Measurements from ENCODE around the gene CES3.

The CES3 gene

GRCh38 chr16:67016681-67017420 lies 55.8 kb downstream of the CES3 start:
- no peaks in the 10 kb centered on the region for H3K27me3 ChIP-seq (ENCODE audit: insufficient read depth, low read depth, severe bottlenecking)
- no peak overlapping the region for H3K27ac ChIP-seq
- H3K9me3 ChIP-seq (ENCODE audit: severe bottlenecking): no peaks in the 10 kb centered on the region
- H3K4me3 ChIP-seq (ENCODE audit: low read depth, low read length): no peak overlapping the region
- TF ChIP-seq CTCF (IDR thresholded peaks at IDR 0.05; ENCODE audit: low read depth, low read length): no peak
- DNase-seq: no peak
- H3K36me3 ChIP-seq: no peaks in the 10 kb centered on the region

GRCh38 chr16:67017421-67017750 lies 56.3 kb downstream of the CES3 start:
- H3K9me3 ChIP-seq (ENCODE audit: severe bottlenecking): no peaks in the 10 kb centered on the region
- no peak overlapping the region for H3K27ac ChIP-seq

GRCh38 chr16:67017810-67018488 lies 56.9 kb downstream of the CES3 start:
- peak; percentile 91 for TF ChIP-seq CTCF (IDR thresholded peaks at IDR 0.05; ENCODE audit: low read depth, low read length)
- Histone ChIP-seq H3K27me3 (ENCODE audit: insufficient read depth, low read depth, severe bottlenecking) (no peaks in the 10 kb centered on the region), H3K4me3 (ENCODE audit: low read depth, low read length) (no peak overlapping the region), H3K36me3 (no peaks in the 10 kb centered on the region), H3K27ac (no peak overlapping the region), H3K9me3 (ENCODE audit: severe bottlenecking) (no peaks in the 10 kb centered on the region)
- peak; percentile 93 for DNase-seq

More at GRCh38 chr16:67017421-67017750, 56.3 kb downstream of the CES3 start:
- TF ChIP-seq CTCF (IDR thresholded peaks at IDR 0.05; ENCODE audit: low read depth, low read length): no peak
- Histone ChIP-seq H3K4me3 (ENCODE audit: low read depth, low read length) (no peak overlapping the region), H3K36me3 (no peaks in the 10 kb centered on the region), H3K27me3 (ENCODE audit: insufficient read depth, low read depth, severe bottlenecking) (no peaks in the 10 kb centered on the region)
- DNase-seq: no peak

GRCh38 chr16:67019171-67019570 lies 58.1 kb downstream of the CES3 start:
- Histone ChIP-seq H3K27ac (no peak overlapping the region), H3K9me3 (ENCODE audit: severe bottlenecking) (no peaks in the 10 kb centered on the region), H3K27me3 (ENCODE audit: insufficient read depth, low read depth, severe bottlenecking) (no peaks in the 10 kb centered on the region), H3K4me3 (ENCODE audit: low read depth, low read length) (no peak overlapping the region), H3K36me3 (no peaks in the 10 kb centered on the region)
- no peak for TF ChIP-seq CTCF (IDR thresholded peaks at IDR 0.05; ENCODE audit: low read depth, low read length)
- DNase-seq: no peak

GRCh38 chr16:67021321-67021720 lies 60.3 kb downstream of the CES3 start:
- H3K27me3 ChIP-seq (ENCODE audit: insufficient read depth, low read depth, severe bottlenecking): no peaks in the 10 kb centered on the region
- H3K4me3 ChIP-seq (ENCODE audit: low read depth, low read length): no peak overlapping the region
- DNase-seq: peak; percentile 5
- no peaks in the 10 kb centered on the region for H3K9me3 ChIP-seq (ENCODE audit: severe bottlenecking)
- H3K27ac ChIP-seq: no peak overlapping the region
- no peaks in the 10 kb centered on the region for H3K36me3 ChIP-seq
- TF ChIP-seq CTCF (IDR thresholded peaks at IDR 0.05; ENCODE audit: low read depth, low read length): no peak
